Mesendoderm (in vitro differentiated cells): Measurements from ENCODE around the gene MACROD2.
"Not testable (repeated sequence)": the region's sequence is repeated elsewhere in the genome, so short reads cannot be mapped to it uniquely, and the experiment has no call there.

Experiments used
- DNase-seq: peaks from one replicate; pipeline ENCODE4 v3.0.0; 2013
- H2AK5ac ChIP-seq: 2 replicates; pipeline ENCODE4 v1.6.1; 2013; ENCODE audit warnings: low read length, inconsistent platforms
- H2BK120ac ChIP-seq: 2 replicates; pipeline ENCODE4 v1.6.1; 2013; ENCODE audit warnings: low read depth, mild to moderate bottlenecking, low read length, moderate library complexity, mixed read lengths
- H2BK15ac ChIP-seq: replicated peaks from 2 replicates; pipeline ENCODE4 v1.6.1; 2013; ENCODE audit warnings: low read depth, mild to moderate bottlenecking, moderate library complexity
- H2BK5ac ChIP-seq: 2 replicates; pipeline ENCODE4 v1.6.1; 2013; ENCODE audit warnings: low read length, inconsistent platforms
- H3K18ac ChIP-seq: 2 replicates; pipeline ENCODE4 v1.6.1; 2013; ENCODE audit warnings: mild to moderate bottlenecking, low read length, mixed read lengths
- H3K23ac ChIP-seq: one replicate; pipeline ENCODE4 v1.6.1; 2013; ENCODE audit warnings: low read length
- H3K27ac ChIP-seq: 2 replicates; pipeline ENCODE4 v1.5.1; 2013; ENCODE audit warnings: low read depth, mild to moderate bottlenecking, inconsistent platforms, low read length, moderate library complexity
- H3K27me3 ChIP-seq: 2 replicates; pipeline ENCODE4 v1.6.1; 2013; ENCODE audit warnings: low read length, control low read depth, mild to moderate bottlenecking, inconsistent platforms; ENCODE audit not compliant: insufficient read depth, poor library complexity
- H3K36me3 ChIP-seq: 2 replicates; pipeline ENCODE4 v1.6.1; 2013; ENCODE audit warnings: low read length, inconsistent platforms; ENCODE audit not compliant: control insufficient read depth, insufficient read depth
- H3K4ac ChIP-seq: one replicate; pipeline ENCODE4 v1.6.1; 2013; ENCODE audit warnings: low read depth, mild to moderate bottlenecking, low read length, moderate library complexity
- H3K4me1 ChIP-seq: 2 replicates; pipeline ENCODE4 v1.6.1; 2013; ENCODE audit warnings: low read depth, low read length, inconsistent platforms; ENCODE audit not compliant: control insufficient read depth
- H3K4me2 ChIP-seq: 2 replicates; pipeline ENCODE4 v1.6.1; 2013; ENCODE audit warnings: low read length
- H3K4me3 ChIP-seq: 2 replicates; pipeline ENCODE4 v1.5.1; 2013; ENCODE audit warnings: mild to moderate bottlenecking, low read length
- H3K56ac ChIP-seq: one replicate; pipeline ENCODE4 v1.6.1; 2013; ENCODE audit warnings: low read length
- H3K79me1 ChIP-seq: 2 replicates; pipeline ENCODE4 v1.6.1; 2013; ENCODE audit warnings: low read length, inconsistent platforms
- H3K79me2 ChIP-seq: 2 replicates; pipeline ENCODE4 v1.6.1; 2013; ENCODE audit warnings: mild to moderate bottlenecking, low read length; ENCODE audit not compliant: control insufficient read depth, insufficient read depth
- H3K9ac ChIP-seq: 2 replicates; pipeline ENCODE4 v1.6.1; 2013; ENCODE audit warnings: low read length, inconsistent platforms
- H4K5ac ChIP-seq: one replicate; pipeline ENCODE4 v1.6.1; 2013; ENCODE audit warnings: low read length
- H4K8ac ChIP-seq: one replicate; pipeline ENCODE4 v1.6.1; 2013; ENCODE audit warnings: low read depth, mild to moderate bottlenecking, control low read depth, low read length, moderate library complexity
- WGBS: extraction: QIAGEN DNeasy Blood & Tissue Kit; methylation state at CpG from one replicate; pipeline ENCODE4 v1.1.7; 2013; ENCODE audit warnings: low lambda C conversion rate, missing lambda C conversion rate; ENCODE audit not compliant: insufficient coverage; ENCODE audit errors: extremely low coverage; 5-methylcytosine and 5-hydroxymethylcytosine counted together

Gene MACROD2

DNA sequence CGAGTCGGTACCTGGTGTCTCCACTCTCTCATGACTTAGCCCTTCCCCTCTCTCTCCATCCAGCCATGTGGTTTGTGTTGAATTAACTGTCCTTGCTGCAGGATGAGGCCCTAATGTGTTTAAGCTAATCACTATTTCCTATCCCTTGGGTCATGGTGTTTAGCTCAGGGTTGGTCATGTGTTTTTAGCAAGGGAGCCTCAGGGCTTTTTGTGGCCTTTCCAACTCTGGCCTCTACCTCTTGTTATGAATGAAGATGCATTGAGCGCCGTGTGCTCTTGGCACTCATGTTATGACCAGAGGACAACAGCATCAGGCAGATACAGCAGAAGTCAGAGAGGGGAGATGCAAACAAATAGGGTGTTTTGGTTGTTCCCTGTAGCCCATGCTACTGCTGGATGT, 1016.3 kb downstream of the MACROD2 start:
- H3K23ac ChIP-seq = no peak overlapping the region
- H3K4ac ChIP-seq = no peak overlapping the region
- no peak overlapping the region for H4K8ac ChIP-seq
- no peak overlapping the region for H2BK15ac ChIP-seq
- DNase-seq = no peak
- no peaks in the 10 kb centered on the region for H3K79me2 ChIP-seq
- no peak overlapping the region for H3K18ac ChIP-seq
- no CpG with 5 or more reads among the region's 4 CpGs for WGBS
- no peaks in the 10 kb centered on the region for H3K4me1 ChIP-seq
- H3K27me3 ChIP-seq = no peaks in the 10 kb centered on the region
- H3K9ac ChIP-seq = no peak overlapping the region
- H3K4me2 ChIP-seq = no peak overlapping the region
- H2BK5ac ChIP-seq = no peak overlapping the region
- no peaks in the 10 kb centered on the region for H3K36me3 ChIP-seq
- H3K79me1 ChIP-seq = no peaks in the 10 kb centered on the region
- H3K56ac ChIP-seq = no peak overlapping the region
- H4K5ac ChIP-seq = no peak overlapping the region
- no peak overlapping the region for H3K4me3 ChIP-seq
- no peak overlapping the region for H3K27ac ChIP-seq
- no peak overlapping the region for H2BK120ac ChIP-seq
- no peak overlapping the region for H2AK5ac ChIP-seq

DNA sequence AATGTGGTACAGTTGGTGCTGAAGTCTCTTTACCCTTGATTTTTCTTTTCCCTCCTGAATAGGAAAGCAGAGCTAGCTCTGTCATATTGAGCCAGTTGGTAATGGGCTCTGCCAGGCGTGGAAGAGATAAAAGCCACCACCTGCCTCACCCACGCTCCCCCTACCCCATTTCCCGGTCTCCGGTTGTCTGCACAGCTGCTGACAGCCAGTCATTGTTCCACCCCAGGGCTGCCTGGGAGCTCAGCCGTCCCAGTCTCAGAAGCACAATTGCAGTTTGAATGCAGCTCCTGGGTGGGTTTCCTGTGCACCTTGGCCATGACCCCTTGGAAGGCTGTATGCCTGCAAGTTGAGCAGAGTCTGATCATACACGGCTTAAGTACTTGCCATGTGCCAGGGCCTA, 1017.2 kb downstream of the MACROD2 start:
- Histone ChIP-seq H3K18ac (no peak overlapping the region), H3K4me1 (no peaks in the 10 kb centered on the region), H3K79me1 (no peaks in the 10 kb centered on the region), H3K79me2 (no peaks in the 10 kb centered on the region), H2BK120ac (no peak overlapping the region), H2BK15ac (no peak overlapping the region), H3K36me3 (no peaks in the 10 kb centered on the region), H4K5ac (no peak overlapping the region), H2BK5ac (no peak overlapping the region), H4K8ac (no peak overlapping the region), H2AK5ac (no peak overlapping the region), H3K23ac (no peak overlapping the region), H3K56ac (no peak overlapping the region), H3K27ac (no peak overlapping the region), H3K9ac (no peak overlapping the region), H3K4ac (no peak overlapping the region), H3K4me3 (no peak overlapping the region), H3K4me2 (no peak overlapping the region), H3K27me3 (no peaks in the 10 kb centered on the region)
- no CpG with 5 or more reads among the region's 6 CpGs for WGBS
- DNase-seq = no peak

DNA sequence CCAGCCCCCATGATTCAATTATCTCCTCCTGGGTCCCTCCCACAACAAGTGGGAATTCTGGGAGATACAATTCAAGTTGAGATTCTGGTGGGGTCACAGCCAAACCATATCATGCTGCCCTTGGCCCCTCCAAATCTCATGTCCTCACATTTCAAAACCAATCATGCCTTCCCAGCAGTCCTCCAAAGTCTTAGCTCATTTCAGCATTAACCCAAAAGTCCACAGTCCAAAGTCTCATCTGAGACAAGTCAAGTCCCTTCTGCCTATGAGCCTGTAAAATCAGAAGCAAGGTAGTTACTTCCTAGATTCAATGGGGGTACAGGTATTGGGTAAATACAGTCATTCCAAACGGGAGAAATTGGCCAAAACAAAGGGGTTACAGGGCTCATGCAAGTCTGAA, 1021.6 kb downstream of the MACROD2 start:
- not testable (repeated sequence) for H3K79me2 ChIP-seq, H2BK120ac ChIP-seq
- WGBS = no CpG with 5 or more reads among the region's 1 CpG

GRCh38 chr20:15018966-15019365, 1023.6 kb downstream of the MACROD2 start:
- no peak for DNase-seq
- H2BK5ac ChIP-seq = no peak overlapping the region

More for the DNA sequence above, 1021.6 kb downstream of the MACROD2 start:
- H3K9ac ChIP-seq, H2BK15ac ChIP-seq, H3K36me3 ChIP-seq, H4K8ac ChIP-seq, H3K4me1 ChIP-seq, H3K27me3 ChIP-seq, H3K79me1 ChIP-seq, H4K5ac ChIP-seq, H3K56ac ChIP-seq, H2BK5ac ChIP-seq, H3K27ac ChIP-seq, H3K23ac ChIP-seq, H3K18ac ChIP-seq, H2AK5ac ChIP-seq, H3K4me2 ChIP-seq, H3K4ac ChIP-seq, DNase-seq, H3K4me3 ChIP-seq: not testable (repeated sequence)

DNA sequence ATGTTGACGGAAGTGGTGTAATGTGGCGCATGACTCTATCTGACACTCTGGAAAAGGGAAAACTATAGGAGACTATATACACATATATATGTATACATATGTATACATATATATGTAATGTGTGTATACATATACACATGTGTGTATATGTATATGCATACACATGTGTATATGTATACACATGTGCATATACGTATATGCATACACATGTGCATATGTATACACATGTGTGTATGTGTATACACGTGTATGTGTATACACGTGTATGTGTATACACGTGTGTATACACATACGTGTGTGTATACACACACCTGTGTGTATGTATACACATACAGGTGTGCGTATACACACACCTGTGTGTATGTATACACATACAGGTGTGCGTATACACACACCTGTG, 1025.5 kb downstream of the MACROD2 start:
- H2BK120ac ChIP-seq = no peak overlapping the region
- no peak overlapping the region for H3K4me2 ChIP-seq
- H4K5ac ChIP-seq = no peak overlapping the region
- no peaks in the 10 kb centered on the region for H3K79me2 ChIP-seq
- no peaks in the 10 kb centered on the region for H3K4me1 ChIP-seq
- no peaks in the 10 kb centered on the region for H3K36me3 ChIP-seq
- H2AK5ac ChIP-seq = no peak overlapping the region
- no peak overlapping the region for H4K8ac ChIP-seq
- no peaks in the 10 kb centered on the region for H3K79me1 ChIP-seq
- no peaks in the 10 kb centered on the region for H3K27me3 ChIP-seq
- H3K4ac ChIP-seq = no peak overlapping the region
- no peak overlapping the region for H2BK15ac ChIP-seq
- DNase-seq = no peak
- no peak overlapping the region for H3K27ac ChIP-seq
- H3K4me3 ChIP-seq = no peak overlapping the region
- no peak overlapping the region for H3K23ac ChIP-seq
- H3K56ac ChIP-seq = no peak overlapping the region
- no peak overlapping the region for H2BK5ac ChIP-seq
- no CpG with 5 or more reads among the region's 9 CpGs for WGBS
- no peak overlapping the region for H3K9ac ChIP-seq
- H3K18ac ChIP-seq = no peak overlapping the region

More at GRCh38 chr20:15018966-15019365, 1023.6 kb downstream of the MACROD2 start:
- no peak overlapping the region for H3K23ac ChIP-seq
- no peaks in the 10 kb centered on the region for H3K36me3 ChIP-seq
- H3K4ac ChIP-seq = no peak overlapping the region
- no peak overlapping the region for H3K56ac ChIP-seq
- no peak overlapping the region for H2BK15ac ChIP-seq
- no peaks in the 10 kb centered on the region for H3K79me2 ChIP-seq
- H3K9ac ChIP-seq = no peak overlapping the region
- H2BK120ac ChIP-seq = no peak overlapping the region
- no peaks in the 10 kb centered on the region for H3K79me1 ChIP-seq
- no peak overlapping the region for H3K4me3 ChIP-seq
- WGBS = no CpG with 5 or more reads among the region's 11 CpGs
- no peak overlapping the region for H4K5ac ChIP-seq
- H3K4me1 ChIP-seq = no peaks in the 10 kb centered on the region
- no peak overlapping the region for H2AK5ac ChIP-seq
- H3K4me2 ChIP-seq = no peak overlapping the region
- H3K27ac ChIP-seq = no peak overlapping the region
- no peak overlapping the region for H3K18ac ChIP-seq
- no peaks in the 10 kb centered on the region for H3K27me3 ChIP-seq
- H4K8ac ChIP-seq = no peak overlapping the region

DNA sequence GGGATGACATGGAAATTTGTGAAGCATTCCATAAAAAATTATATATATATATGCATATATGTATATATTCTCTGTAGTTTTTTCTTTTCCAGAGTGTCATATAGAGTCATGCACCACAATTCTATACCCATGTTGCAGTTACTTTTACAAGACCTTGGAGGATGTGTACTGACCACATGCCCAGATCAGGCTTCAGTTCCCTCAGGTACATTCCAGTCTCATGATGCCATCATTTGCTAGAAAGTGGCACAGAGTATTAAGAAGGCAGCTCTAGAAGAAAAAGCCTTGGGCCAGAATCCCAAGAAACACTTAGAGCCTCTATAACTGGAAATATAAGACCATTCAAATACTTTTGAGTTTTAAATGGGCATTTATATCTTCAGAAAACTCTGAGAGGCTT, 1027.6 kb downstream of the MACROD2 start:
- Histone ChIP-seq H3K79me1 (no peaks in the 10 kb centered on the region), H3K4me1 (no peaks in the 10 kb centered on the region), H3K18ac (no peak overlapping the region), H3K4ac (no peak overlapping the region), H3K36me3 (no peaks in the 10 kb centered on the region), H2BK5ac (no peak overlapping the region), H3K27ac (no peak overlapping the region), H2BK120ac (no peak overlapping the region), H4K8ac (no peak overlapping the region), H3K4me2 (no peak overlapping the region), H2BK15ac (no peak overlapping the region), H3K23ac (no peak overlapping the region), H3K4me3 (no peak overlapping the region), H3K79me2 (no peaks in the 10 kb centered on the region), H3K56ac (no peak overlapping the region), H3K27me3 (no peaks in the 10 kb centered on the region), H3K9ac (no peak overlapping the region), H2AK5ac (no peak overlapping the region), H4K5ac (no peak overlapping the region)
- DNase-seq = no peak
